NCI-H1105 (cell line): Measurements from ENCODE around the gene DISC1.
"Not testable (repeated sequence)": the region's sequence is repeated elsewhere in the genome, so short reads cannot be mapped to it uniquely, and the experiment has no call there.

ENCODE experiments used
- DNase-seq: peaks from one replicate; lab custom pipeline; 2025; lab: John Stamatoyannopoulos, UW

DISC1 gene

GRCh38 chr1:231605149-231606100, 21.2 kb upstream of the DISC1 start:
- no peak for DNase-seq

- no peak for DNase-seq
Measured at GRCh38 chr1:231606712-231607111, 19.9 kb upstream of the DISC1 start.

GRCh38 chr1:231610388-231610787, 16.2 kb upstream of the DISC1 start:
- no peak for DNase-seq

DNA sequence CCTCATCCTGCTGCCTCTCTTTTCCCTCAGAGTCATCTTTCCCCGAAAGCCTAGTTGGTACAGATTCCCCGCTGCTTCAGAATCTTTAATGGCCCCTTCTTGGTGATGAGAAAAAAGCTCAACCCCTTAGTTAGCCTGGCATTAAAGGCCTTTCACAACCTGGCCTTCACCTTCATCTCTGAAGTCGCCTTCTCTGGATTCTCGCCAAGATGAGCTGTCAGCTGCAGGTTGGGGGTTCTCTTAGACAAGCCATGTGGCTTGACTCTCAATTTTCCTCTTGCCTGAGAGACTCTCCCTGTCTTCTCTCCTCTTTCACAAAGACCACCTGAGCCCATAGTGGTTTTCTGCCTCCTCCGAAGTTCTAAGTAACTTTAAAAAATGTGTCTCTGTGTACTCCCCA, 15.5 kb upstream of the DISC1 start:
- DNase-seq, result no peak

DNA sequence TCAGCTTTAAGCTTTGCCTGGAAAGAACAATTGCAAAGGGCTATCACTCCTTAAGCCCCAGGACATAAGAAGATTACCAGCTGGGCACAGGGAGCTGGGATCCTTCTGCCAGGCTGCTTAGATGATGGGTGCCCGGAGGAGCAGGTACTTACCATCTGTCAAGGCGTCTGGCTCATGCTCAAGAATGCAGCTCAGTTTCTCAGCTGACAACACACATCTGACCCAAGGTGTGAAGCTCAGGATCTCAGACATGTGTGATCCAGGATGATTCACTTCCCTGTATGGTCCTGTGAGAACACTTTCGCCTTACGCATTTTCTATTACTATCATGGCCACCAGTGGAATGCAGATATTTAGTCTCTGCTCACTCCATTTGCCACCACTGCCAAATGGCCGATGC, 14.7 kb upstream of the DISC1 start:
- DNase-seq, result no peak

- no peak for DNase-seq
Measured at GRCh38 chr1:231612393-231613089, 14.0 kb upstream of the DISC1 start.

- DNase-seq, result no peak
Measured at GRCh38 chr1:231613419-231614349, 12.9 kb upstream of the DISC1 start.

- no peak for DNase-seq
Measured at GRCh38 chr1:231616667-231617066, 9.9 kb upstream of the DISC1 start.

DNA sequence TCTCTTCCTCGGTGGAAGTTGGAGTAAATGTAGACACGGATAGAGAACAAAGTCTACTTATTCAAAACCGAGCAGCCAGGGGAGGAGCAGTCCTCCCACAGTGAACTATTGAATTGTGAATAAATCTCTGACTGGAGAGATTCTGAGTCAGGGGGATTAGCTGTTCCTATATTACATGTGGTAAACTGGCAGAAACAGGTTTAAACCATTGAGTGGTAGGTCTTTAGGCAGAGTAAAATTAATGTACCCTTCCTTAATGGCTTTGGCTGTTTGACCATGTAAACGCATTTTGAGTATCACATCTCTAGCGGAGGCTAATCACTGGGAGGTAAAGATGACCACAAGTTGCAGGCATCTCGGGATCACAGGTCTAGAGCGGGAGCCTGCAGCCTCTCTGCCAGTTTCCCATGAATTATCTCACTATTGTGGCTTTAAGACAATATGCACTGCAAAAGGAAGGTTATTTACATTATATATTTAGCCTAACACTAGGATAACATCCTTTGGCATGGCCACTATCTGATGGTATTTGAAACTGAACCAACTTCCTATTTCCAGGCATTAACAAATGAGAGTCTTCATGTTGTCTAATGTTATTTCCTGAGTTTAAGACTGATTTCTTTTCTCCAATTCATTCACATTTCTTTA, 7.9 kb upstream of the DISC1 start:
- DNase-seq, result no peak

GRCh38 chr1:231619257-231619634, 7.3 kb upstream of the DISC1 start:
- DNase-seq, result no peak

DNA sequence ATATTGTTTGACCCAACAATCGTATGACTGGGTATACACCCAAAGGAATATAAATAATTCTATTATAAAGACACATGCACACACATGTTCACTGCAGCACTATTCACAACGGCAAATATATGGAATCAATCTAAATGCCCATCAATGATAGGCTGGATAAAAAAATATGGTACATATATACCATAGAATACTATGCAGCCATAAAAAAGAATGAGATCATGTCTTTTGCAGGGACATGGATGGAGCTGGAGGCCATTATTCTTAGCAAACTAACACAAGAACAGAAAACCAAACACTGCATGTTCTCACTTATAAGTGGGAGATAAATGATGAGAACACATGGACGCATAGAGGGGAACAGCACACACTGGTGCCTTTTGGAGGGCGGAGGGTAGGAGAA, 1.5 kb upstream of the DISC1 start:
- not testable (repeated sequence) for DNase-seq

DNA sequence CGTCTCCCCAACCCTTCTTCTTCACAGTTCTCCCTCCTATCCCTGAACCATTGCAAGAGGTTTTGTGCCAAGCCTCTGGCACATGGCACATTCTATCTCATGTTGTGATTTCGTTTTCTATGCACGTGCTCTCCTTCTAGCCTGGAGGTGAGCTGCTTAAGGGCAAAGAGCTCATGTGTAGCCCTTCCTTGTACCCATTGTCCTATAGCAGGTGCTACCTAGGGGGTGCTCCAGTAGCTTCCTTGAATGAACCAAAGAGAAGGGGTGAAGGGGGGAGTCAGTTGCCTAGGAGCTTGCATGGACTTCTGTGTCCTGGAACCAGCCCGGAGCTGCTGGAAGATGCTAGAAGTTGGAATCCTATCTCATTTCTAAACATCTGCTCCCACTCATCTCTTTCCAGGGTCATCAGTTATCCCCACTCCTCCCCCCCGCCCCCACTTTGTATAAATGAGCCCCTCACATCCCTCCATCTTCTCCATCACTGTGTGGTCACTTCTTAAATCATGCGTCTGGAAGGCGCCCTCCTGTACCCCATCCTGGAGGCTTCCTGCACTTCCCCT, 535 bp upstream of the DISC1 start:
- no peak for DNase-seq

GRCh38 chr1:231626951-231627614, 493 bp downstream of the DISC1 start:
- DNase-seq, result no peak

DNA sequence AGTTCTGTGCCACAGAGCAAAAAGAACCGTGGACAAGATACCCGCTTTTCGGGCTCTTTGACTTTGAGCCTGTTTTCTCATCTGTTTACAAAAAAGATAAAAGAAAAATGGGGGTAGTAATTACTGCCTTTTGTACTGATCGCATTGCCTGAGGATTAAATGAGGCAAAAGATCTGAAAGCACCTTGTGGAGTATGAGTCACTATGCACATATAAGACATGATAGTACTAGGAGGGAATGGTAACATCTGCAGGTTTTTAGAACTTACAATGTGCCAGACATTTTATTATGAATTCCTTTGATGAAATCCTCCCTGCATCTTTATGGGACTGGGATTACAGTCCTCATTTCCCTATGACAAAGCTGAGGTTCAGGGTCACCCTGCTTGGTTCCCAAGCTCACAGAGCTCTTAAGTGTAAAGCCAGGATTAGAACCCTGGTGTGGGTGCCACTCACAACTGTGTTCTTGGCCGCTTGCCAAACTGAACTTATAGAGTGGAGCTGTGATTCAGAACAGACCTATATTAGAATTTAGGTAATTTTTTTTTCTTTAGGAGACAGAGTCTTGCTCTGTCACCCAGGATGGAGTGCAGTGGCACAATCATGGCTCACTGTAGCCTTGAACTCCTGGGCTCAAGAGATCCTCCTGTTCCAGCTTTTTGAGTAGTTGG, 1.8 kb downstream of the DISC1 start:
- no peak for DNase-seq

- DNase-seq, result no peak
Measured at GRCh38 chr1:231629132-231629531, 2.5 kb downstream of the DISC1 start.

GRCh38 chr1:231630558-231631205, 4.1 kb downstream of the DISC1 start:
- no peak for DNase-seq

DNA sequence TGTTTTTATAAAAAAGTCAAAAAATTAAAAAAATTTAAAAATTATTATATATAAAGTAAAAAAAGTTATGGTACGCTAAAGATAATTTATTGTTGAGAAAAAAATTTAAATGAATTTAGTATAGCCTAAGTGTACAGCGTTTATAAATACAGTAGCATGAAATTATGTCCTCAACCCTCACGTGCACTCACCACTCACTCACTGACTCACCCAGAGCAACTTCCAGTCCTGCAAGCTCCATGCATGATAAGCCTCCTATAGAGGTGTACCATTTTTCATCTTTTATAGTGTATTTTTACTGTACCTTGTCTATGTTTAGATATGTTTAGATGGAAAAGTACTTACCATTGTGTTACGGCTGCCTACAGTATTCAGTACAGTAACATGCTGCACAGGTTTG, 5.1 kb downstream of the DISC1 start:
- no peak for DNase-seq

DNA sequence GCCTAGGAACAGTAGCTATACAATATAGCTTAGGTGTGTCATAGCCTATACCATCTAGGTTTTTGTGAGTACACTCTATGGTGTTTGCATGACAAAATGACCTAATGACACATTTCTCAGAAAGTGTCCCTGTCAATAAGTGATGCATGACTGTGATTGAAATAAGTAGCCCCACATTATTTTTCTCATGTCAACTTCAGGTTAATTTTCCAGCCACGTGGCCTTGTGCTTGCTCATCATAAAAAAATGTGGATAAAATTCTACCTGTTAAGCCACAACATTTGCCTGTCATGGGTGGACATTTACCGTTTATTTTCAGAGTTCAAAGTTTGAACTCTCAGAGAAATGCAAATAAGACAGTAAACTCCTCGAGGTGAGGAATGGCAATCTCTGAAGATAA, 5.5 kb downstream of the DISC1 start:
- DNase-seq, result no peak

GRCh38 chr1:231634323-231635013, 7.9 kb downstream of the DISC1 start:
- no peak for DNase-seq
